GM12878 (cell line): ENCODE data around the gene MAP4K2.

Experiments used
- CHD1 ChIP-seq: IDR thresholded peaks from 2 replicates; pipeline ENCODE4 v1.6.1; 2012; ENCODE audit warnings: low read depth, low read length, improper control_type of control experiment
- CTCF ChIP-seq, 3 experiments: IDR thresholded peaks in 2 of 3; conservative IDR thresholded peaks in 1 of 3; 2 replicates each; pipeline ENCODE4 v1.5.1; 2011; ENCODE audit warnings: low read depth in 3 of 3, low read length in 3 of 3, mild to moderate bottlenecking in 3 of 3, control low read depth in 2 of 3, moderate library complexity in 2 of 3, inconsistent platforms in 1 of 3, mixed read lengths in 1 of 3; ENCODE audit not compliant: control insufficient read depth in 2 of 3, insufficient read depth in 1 of 3; ENCODE audit errors: extremely low read depth in 1 of 3
- NFIC ChIP-seq: IDR thresholded peaks from 2 replicates; pipeline ENCODE4 v1.6.1; 2012; ENCODE audit warnings: low read depth, mild to moderate bottlenecking, inconsistent platforms, low read length, moderate library complexity
- PAX5 ChIP-seq: IDR thresholded peaks from 2 replicates; pipeline ENCODE4 v1.6.1; 2011; ENCODE audit warnings: low read depth, low read length, borderline replicate concordance
- RELA ChIP-seq: fragments of 450-650 bp; IDR thresholded peaks from 2 replicates; pipeline ENCODE4 v1.8.0; 2014; ENCODE audit warnings: borderline replicate concordance; ENCODE audit not compliant: partially characterized antibody
- ZNF274 ChIP-seq: IDR thresholded peaks from one replicate; pipeline ENCODE4 v1.8.0; 2011; ENCODE audit not compliant: insufficient read length, insufficient read depth

- no peak for TF ChIP-seq ZNF274
- TF ChIP-seq CTCF (IDR thresholded peaks at IDR 0.05 in 2 of 3, conservative IDR thresholded peaks at IDR 0.05 in 1 of 3; ENCODE audit: control insufficient read depth in 2 of 3, extremely low read depth in 1 of 3, insufficient read depth in 1 of 3, low read depth in 3 of 3, low read length in 3 of 3): no peak
- no peak for TF ChIP-seq CHD1
- TF ChIP-seq NFIC: no peak
- no peak for TF ChIP-seq RELA
- TF ChIP-seq PAX5: no peak
Measured at GRCh38 chr11:64745189-64745520, 57.9 kb downstream of the MAP4K2 start.
